HEK293 (cell line): ENCODE data around the gene SRPK3.

Source experiments
- ATF2 ChIP-seq: fragments of 450-650 bp; formaldehyde crosslinking; IDR thresholded peaks from 2 replicates; pipeline ENCODE4 v1.5.1; 2016; ENCODE audit warnings: missing biosample characterization, missing genetic modification characterization, low read depth
- CTCF ChIP-seq: fragments of 450-650 bp; formaldehyde crosslinking; IDR thresholded peaks from 2 replicates; pipeline ENCODE4 v1.5.1; 2016; ENCODE audit warnings: missing biosample characterization, missing genetic modification characterization
- PATZ1 ChIP-seq: fragments of 450-650 bp; formaldehyde crosslinking; IDR thresholded peaks from 2 replicates; pipeline ENCODE4 v1.5.1; 2016; ENCODE audit warnings: missing biosample characterization, missing genetic modification characterization
- SP2 ChIP-seq: fragments of 450-650 bp; formaldehyde crosslinking; IDR thresholded peaks from 2 replicates; pipeline ENCODE4 v1.5.1; 2016; ENCODE audit warnings: missing biosample characterization, missing genetic modification characterization
- WT1 ChIP-seq: fragments of 450-650 bp; formaldehyde crosslinking; IDR thresholded peaks from 2 replicates; pipeline ENCODE4 v1.5.1; 2016; ENCODE audit warnings: missing biosample characterization, missing genetic modification characterization
- ZBTB11 ChIP-seq: fragments of 450-650 bp; formaldehyde crosslinking; conservative IDR thresholded peaks from 2 replicates; pipeline ENCODE4 v1.5.1; 2016; ENCODE audit warnings: low read depth, missing biosample characterization, missing genetic modification characterization

- TF ChIP-seq CTCF (no peak), ATF2 (tag by site-specific recombination) (no peak), PATZ1 (tag by site-specific recombination) (no peak), WT1 (tag by site-specific recombination) (no peak), ZBTB11 (no peak), SP2 (tag by site-specific recombination) (no peak)
Observed at GRCh38 chrX:153773741-153774575, 6.9 kb upstream of the SRPK3 start.
